ENCODE data around the gene WDR46.
A peak's percentile ranks its signal among the peaks of the same experiment; 100 is the strongest.

The WDR46 gene

DNA sequence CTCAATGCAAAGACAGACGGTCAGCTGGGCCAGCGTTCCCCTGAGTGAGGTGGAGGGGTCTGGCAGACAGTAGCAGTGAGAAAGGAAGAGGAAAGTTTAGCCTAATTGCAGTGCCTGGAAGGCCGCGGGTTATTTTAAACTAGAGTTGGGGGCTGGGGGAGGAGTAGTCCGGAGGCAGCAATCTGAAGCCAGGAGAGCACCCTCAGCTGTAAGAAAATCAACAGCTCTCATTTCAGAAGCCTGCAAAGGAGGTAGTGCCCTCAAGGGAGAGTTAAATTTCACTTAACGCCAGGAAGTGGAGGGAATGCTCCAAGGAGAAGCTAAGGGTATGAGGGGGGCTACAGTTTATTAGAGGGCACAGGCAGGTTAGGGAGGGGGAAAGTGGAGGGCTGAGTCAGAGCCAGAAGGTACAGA lies 53.8 kb downstream of the WDR46 start:
- ChIA-PET CTCF (interaction anchor here (0.6 to 2.8 kb wide), 5 partner anchors 13 to 453 kb away, joined by 3 to 12 read pairs (median 5); no protein-coding TSS in a partner anchor), POLR2A (interaction anchor here (0.9 kb wide), 1 partner anchor 9 kb away, joined by 3 read pairs; no protein-coding TSS in a partner anchor)
- TF ChIP-seq, protein P1, sequence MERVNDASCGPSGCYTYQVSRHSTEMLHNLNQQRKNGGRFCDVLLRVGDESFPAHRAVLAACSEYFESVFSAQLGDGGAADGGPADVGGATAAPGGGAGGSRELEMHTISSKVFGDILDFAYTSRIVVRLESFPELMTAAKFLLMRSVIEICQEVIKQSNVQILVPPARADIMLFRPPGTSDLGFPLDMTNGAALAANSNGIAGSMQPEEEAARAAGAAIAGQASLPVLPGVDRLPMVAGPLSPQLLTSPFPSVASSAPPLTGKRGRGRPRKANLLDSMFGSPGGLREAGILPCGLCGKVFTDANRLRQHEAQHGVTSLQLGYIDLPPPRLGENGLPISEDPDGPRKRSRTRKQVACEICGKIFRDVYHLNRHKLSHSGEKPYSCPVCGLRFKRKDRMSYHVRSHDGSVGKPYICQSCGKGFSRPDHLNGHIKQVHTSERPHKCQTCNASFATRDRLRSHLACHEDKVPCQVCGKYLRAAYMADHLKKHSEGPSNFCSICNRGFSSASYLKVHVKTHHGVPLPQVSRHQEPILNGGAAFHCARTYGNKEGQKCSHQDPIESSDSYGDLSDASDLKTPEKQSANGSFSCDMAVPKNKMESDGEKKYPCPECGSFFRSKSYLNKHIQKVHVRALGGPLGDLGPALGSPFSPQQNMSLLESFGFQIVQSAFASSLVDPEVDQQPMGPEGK (tag by site-specific recombination; IDR thresholded peaks at IDR 0.05): peak; percentile 74
- TF ChIP-seq, protein P2, sequence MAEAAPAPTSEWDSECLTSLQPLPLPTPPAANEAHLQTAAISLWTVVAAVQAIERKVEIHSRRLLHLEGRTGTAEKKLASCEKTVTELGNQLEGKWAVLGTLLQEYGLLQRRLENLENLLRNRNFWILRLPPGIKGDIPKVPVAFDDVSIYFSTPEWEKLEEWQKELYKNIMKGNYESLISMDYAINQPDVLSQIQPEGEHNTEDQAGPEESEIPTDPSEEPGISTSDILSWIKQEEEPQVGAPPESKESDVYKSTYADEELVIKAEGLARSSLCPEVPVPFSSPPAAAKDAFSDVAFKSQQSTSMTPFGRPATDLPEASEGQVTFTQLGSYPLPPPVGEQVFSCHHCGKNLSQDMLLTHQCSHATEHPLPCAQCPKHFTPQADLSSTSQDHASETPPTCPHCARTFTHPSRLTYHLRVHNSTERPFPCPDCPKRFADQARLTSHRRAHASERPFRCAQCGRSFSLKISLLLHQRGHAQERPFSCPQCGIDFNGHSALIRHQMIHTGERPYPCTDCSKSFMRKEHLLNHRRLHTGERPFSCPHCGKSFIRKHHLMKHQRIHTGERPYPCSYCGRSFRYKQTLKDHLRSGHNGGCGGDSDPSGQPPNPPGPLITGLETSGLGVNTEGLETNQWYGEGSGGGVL (tag by site-specific recombination; IDR thresholded peaks at IDR 0.05): peak; percentile 95
- TF ChIP-seq KLF16 (tag by site-specific recombination; IDR thresholded peaks at IDR 0.05) (no peak), ZNF423 (tag by site-specific recombination; IDR thresholded peaks at IDR 0.05) (peak; percentile 21; the same call in 1 of the 2 replicates), ZNF792 (tag by site-specific recombination; IDR thresholded peaks at IDR 0.05) (no peak), ZFP41 (tag by site-specific recombination; IDR thresholded peaks at IDR 0.05; ENCODE audit: borderline replicate concordance) (no peak), YY1 (tag by site-specific recombination; IDR thresholded peaks at IDR 0.05) (no peak), ZNF155 (tag by site-specific recombination; IDR thresholded peaks at IDR 0.05) (no peak), PRDM1 (tag by site-specific recombination; IDR thresholded peaks at IDR 0.05) (peak; percentile 80), ZSCAN30 (tag by site-specific recombination; IDR thresholded peaks at IDR 0.05) (no peak), ZNF341 (tag by site-specific recombination; IDR thresholded peaks at IDR 0.05; ENCODE audit: low read depth) (0 out of 2 replicates have a peak, but pooled peaks have one; percentile 8), ZNF121 (tag by site-specific recombination; IDR thresholded peaks at IDR 0.05) (no peak), OSR2 (tag by site-specific recombination; IDR thresholded peaks at IDR 0.05) (peak; percentile 80), ZXDB (tag by site-specific recombination; IDR thresholded peaks at IDR 0.05) (no peak), ZNF239 (tag by site-specific recombination; IDR thresholded peaks at IDR 0.05) (no peak)
- TF ChIP-seq, protein P3, sequence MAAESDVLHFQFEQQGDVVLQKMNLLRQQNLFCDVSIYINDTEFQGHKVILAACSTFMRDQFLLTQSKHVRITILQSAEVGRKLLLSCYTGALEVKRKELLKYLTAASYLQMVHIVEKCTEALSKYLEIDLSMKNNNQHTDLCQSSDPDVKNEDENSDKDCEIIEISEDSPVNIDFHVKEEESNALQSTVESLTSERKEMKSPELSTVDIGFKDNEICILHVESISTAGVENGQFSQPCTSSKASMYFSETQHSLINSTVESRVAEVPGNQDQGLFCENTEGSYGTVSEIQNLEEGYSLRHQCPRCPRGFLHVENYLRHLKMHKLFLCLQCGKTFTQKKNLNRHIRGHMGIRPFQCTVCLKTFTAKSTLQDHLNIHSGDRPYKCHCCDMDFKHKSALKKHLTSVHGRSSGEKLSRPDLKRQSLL (tag by site-specific recombination; IDR thresholded peaks at IDR 0.05): no peak
- TF ChIP-seq, protein P4, sequence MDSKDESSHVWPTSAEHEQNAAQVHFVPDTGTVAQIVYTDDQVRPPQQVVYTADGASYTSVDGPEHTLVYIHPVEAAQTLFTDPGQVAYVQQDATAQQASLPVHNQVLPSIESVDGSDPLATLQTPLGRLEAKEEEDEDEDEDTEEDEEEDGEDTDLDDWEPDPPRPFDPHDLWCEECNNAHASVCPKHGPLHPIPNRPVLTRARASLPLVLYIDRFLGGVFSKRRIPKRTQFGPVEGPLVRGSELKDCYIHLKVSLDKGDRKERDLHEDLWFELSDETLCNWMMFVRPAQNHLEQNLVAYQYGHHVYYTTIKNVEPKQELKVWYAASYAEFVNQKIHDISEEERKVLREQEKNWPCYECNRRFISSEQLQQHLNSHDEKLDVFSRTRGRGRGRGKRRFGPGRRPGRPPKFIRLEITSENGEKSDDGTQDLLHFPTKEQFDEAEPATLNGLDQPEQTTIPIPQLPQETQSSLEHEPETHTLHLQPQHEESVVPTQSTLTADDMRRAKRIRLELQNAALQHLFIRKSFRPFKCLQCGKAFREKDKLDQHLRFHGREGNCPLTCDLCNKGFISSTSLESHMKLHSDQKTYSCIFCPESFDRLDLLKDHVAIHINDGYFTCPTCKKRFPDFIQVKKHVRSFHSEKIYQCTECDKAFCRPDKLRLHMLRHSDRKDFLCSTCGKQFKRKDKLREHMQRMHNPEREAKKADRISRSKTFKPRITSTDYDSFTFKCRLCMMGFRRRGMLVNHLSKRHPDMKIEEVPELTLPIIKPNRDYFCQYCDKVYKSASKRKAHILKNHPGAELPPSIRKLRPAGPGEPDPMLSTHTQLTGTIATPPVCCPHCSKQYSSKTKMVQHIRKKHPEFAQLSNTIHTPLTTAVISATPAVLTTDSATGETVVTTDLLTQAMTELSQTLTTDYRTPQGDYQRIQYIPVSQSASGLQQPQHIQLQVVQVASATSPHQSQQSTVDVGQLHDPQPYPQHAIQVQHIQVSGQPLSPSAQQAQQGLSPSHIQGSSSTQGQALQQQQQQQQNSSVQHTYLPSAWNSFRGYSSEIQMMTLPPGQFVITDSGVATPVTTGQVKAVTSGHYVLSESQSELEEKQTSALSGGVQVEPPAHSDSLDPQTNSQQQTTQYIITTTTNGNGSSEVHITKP (tag by site-specific recombination; IDR thresholded peaks at IDR 0.05): peak; percentile 76
- TF ChIP-seq, protein P5, sequence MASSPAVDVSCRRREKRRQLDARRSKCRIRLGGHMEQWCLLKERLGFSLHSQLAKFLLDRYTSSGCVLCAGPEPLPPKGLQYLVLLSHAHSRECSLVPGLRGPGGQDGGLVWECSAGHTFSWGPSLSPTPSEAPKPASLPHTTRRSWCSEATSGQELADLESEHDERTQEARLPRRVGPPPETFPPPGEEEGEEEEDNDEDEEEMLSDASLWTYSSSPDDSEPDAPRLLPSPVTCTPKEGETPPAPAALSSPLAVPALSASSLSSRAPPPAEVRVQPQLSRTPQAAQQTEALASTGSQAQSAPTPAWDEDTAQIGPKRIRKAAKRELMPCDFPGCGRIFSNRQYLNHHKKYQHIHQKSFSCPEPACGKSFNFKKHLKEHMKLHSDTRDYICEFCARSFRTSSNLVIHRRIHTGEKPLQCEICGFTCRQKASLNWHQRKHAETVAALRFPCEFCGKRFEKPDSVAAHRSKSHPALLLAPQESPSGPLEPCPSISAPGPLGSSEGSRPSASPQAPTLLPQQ (tag by site-specific recombination; IDR thresholded peaks at IDR 0.05): no peak
- TF ChIP-seq, protein P6, sequence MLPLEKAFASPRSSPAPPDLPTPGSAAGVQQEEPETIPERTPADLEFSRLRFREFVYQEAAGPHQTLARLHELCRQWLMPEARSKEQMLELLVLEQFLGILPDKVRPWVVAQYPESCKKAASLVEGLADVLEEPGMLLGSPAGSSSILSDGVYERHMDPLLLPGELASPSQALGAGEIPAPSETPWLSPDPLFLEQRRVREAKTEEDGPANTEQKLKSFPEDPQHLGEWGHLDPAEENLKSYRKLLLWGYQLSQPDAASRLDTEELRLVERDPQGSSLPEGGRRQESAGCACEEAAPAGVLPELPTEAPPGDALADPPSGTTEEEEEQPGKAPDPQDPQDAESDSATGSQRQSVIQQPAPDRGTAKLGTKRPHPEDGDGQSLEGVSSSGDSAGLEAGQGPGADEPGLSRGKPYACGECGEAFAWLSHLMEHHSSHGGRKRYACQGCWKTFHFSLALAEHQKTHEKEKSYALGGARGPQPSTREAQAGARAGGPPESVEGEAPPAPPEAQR (tag by site-specific recombination; IDR thresholded peaks at IDR 0.05): no peak
- TF ChIP-seq, protein P7, sequence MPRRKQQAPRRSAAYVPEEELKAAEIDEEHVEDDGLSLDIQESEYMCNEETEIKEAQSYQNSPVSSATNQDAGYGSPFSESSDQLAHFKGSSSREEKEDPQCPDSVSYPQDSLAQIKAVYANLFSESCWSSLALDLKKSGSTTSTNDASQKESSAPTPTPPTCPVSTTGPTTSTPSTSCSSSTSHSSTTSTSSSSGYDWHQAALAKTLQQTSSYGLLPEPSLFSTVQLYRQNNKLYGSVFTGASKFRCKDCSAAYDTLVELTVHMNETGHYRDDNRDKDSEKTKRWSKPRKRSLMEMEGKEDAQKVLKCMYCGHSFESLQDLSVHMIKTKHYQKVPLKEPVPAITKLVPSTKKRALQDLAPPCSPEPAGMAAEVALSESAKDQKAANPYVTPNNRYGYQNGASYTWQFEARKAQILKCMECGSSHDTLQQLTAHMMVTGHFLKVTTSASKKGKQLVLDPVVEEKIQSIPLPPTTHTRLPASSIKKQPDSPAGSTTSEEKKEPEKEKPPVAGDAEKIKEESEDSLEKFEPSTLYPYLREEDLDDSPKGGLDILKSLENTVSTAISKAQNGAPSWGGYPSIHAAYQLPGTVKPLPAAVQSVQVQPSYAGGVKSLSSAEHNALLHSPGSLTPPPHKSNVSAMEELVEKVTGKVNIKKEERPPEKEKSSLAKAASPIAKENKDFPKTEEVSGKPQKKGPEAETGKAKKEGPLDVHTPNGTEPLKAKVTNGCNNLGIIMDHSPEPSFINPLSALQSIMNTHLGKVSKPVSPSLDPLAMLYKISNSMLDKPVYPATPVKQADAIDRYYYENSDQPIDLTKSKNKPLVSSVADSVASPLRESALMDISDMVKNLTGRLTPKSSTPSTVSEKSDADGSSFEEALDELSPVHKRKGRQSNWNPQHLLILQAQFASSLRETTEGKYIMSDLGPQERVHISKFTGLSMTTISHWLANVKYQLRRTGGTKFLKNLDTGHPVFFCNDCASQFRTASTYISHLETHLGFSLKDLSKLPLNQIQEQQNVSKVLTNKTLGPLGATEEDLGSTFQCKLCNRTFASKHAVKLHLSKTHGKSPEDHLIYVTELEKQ (tag by site-specific recombination; IDR thresholded peaks at IDR 0.05; ENCODE audit: borderline replicate concordance): no peak
- no peaks in the 10 kb centered on the region for H3K36me3 ChIP-seq (ENCODE audit: control insufficient read depth in 2 of 2, insufficient read depth in 1 of 2, low read length in 2 of 2)
- peaks cover 6% of the 10 kb centered on the region for H3K4me1 ChIP-seq (ENCODE audit: control insufficient read depth, insufficient read depth, low read length)
- no peak overlapping the region for H3K4me3 ChIP-seq (ENCODE audit: low read depth, low read length)
- no peaks in the 10 kb centered on the region for H3K9me3 ChIP-seq (ENCODE audit: control insufficient read depth, insufficient read depth, low read depth, low read length)
- peak overlapping the region; percentile 9; the same call in 1 of the 2 replicates for H3K27ac ChIP-seq (ENCODE audit: extremely low read depth, low read depth, low read length)

Measured in HEK293 (cell line).